DMS79 (cell line): Measurements from ENCODE around the gene STX1A.
A peak's percentile ranks its signal among the peaks of the same experiment; 100 is the strongest.
"Not testable (repeated sequence)": the region's sequence is repeated elsewhere in the genome, so short reads cannot be mapped to it uniquely, and the experiment has no call there.

Source experiments
- DNase-seq: peaks from one replicate; lab custom pipeline; 2025; lab: John Stamatoyannopoulos, UW

The STX1A gene

GRCh38 chr7:73735528-73735905 is 16.0 kb upstream of the STX1A start:
- DNase-seq = no peak

- peak; percentile 39 for DNase-seq
Observed at GRCh38 chr7:73734619-73735527, 15.4 kb upstream of the STX1A start.

GRCh38 chr7:73732397-73732796 is 12.9 kb upstream of the STX1A start:
- no peak for DNase-seq

GRCh38 chr7:73730485-73730884 is 11.0 kb upstream of the STX1A start:
- DNase-seq = no peak

GRCh38 chr7:73728551-73728950 is 9.1 kb upstream of the STX1A start:
- DNase-seq = no peak

- no peak for DNase-seq
Observed at GRCh38 chr7:73727952-73728351, 8.5 kb upstream of the STX1A start.

GRCh38 chr7:73726083-73726466 is 6.6 kb upstream of the STX1A start:
- DNase-seq = no peak

GRCh38 chr7:73723813-73724212 is 4.3 kb upstream of the STX1A start:
- DNase-seq = no peak

GRCh38 chr7:73722785-73723184 is 3.3 kb upstream of the STX1A start:
- DNase-seq = no peak

- DNase-seq = not testable (repeated sequence)
Observed at GRCh38 chr7:73722182-73722581, 2.7 kb upstream of the STX1A start.

GRCh38 chr7:73721377-73721817 is 1.9 kb upstream of the STX1A start:
- DNase-seq = peak; percentile 90

GRCh38 chr7:73720443-73720842 is 974 bp upstream of the STX1A start:
- not testable (repeated sequence) for DNase-seq

GRCh38 chr7:73719806-73720169 is 319 bp upstream of the STX1A start:
- DNase-seq = no peak

GRCh38 chr7:73718438-73718881 is 1.0 kb downstream of the STX1A start:
- no peak for DNase-seq

- no peak for DNase-seq
Observed at GRCh38 chr7:73717991-73718405, 1.5 kb downstream of the STX1A start.

GRCh38 chr7:73717025-73717807 is 2.3 kb downstream of the STX1A start:
- DNase-seq = no peak

GRCh38 chr7:73716318-73716890 is 3.1 kb downstream of the STX1A start:
- no peak for DNase-seq

GRCh38 chr7:73715648-73716317 is 3.7 kb downstream of the STX1A start:
- peak; percentile 24 for DNase-seq

- not testable (repeated sequence) for DNase-seq
Observed at GRCh38 chr7:73713319-73713718, 6.2 kb downstream of the STX1A start.

- DNase-seq = no peak
Observed at GRCh38 chr7:73712773-73713172, 6.7 kb downstream of the STX1A start.

GRCh38 chr7:73708961-73709549 is 10.4 kb downstream of the STX1A start:
- DNase-seq = no peak
